HEK293T (cell line): ENCODE measurements around the gene PF4V1.

Experiments used
- BHLHE40 ChIP-seq: fragments of 450-650 bp; IDR thresholded peaks from 2 replicates; pipeline ENCODE4 v1.6.1; 2016; ENCODE audit warnings: mild to moderate bottlenecking, moderate library complexity, borderline replicate concordance
- ELF4 ChIP-seq: fragments of 450-650 bp; IDR thresholded peaks from 2 replicates; pipeline ENCODE4 v1.6.1; 2017; ENCODE audit warnings: antibody characterized with exemption
- FOXK2 ChIP-seq: fragments of 450-650 bp; IDR thresholded peaks from 2 replicates; pipeline ENCODE4 v1.6.1; 2016; ENCODE audit warnings: mild to moderate bottlenecking
- FOXM1 ChIP-seq: fragments of 450-650 bp; IDR thresholded peaks from 2 replicates; pipeline ENCODE4 v1.6.1; 2017; ENCODE audit warnings: mild to moderate bottlenecking, borderline replicate concordance
- LEF1 ChIP-seq: fragments of 450-650 bp; IDR thresholded peaks from 2 replicates; pipeline ENCODE4 v1.6.1; 2017; ENCODE audit warnings: mild to moderate bottlenecking, borderline replicate concordance
- NFRKB ChIP-seq: fragments of 450-650 bp; IDR thresholded peaks from 2 replicates; pipeline ENCODE4 v1.6.1; 2016; ENCODE audit warnings: mild to moderate bottlenecking, moderate library complexity
- PKNOX1 ChIP-seq: fragments of 450-650 bp; IDR thresholded peaks from 2 replicates; pipeline ENCODE4 v1.6.1; 2016
- SP1 ChIP-seq: fragments of 450-650 bp; IDR thresholded peaks from 2 replicates; pipeline ENCODE4 v1.6.1; 2017
- SUZ12 ChIP-seq: fragments of 450-650 bp; IDR thresholded peaks from 2 replicates; pipeline ENCODE4 v1.6.1; 2016; ENCODE audit warnings: mild to moderate bottlenecking
- ZNF384 ChIP-seq: fragments of 450-650 bp; IDR thresholded peaks from 2 replicates; pipeline ENCODE4 v1.6.1; 2016

GRCh38 chr4:73823760-73824159 lies 29.3 kb upstream of the PF4V1 start:
- TF ChIP-seq BHLHE40 = no peak
- TF ChIP-seq LEF1 = no peak
- no peak for TF ChIP-seq SP1
- no peak for TF ChIP-seq PKNOX1
- TF ChIP-seq ELF4 = no peak
- TF ChIP-seq FOXK2 = no peak
- no peak for TF ChIP-seq NFRKB
- no peak for TF ChIP-seq SUZ12
- TF ChIP-seq ZNF384 = no peak
- no peak for TF ChIP-seq FOXM1
